ENCODE results near the gene GIPC2.
"Not testable (repeated sequence)": the region's sequence is repeated elsewhere in the genome, so short reads cannot be mapped to it uniquely, and the experiment has no call there.

GIPC2 gene

GRCh38 chr1:78101051-78101450 is 55.3 kb downstream of the GIPC2 start:
- no peak for DNase-seq

- DNase-seq: peak; percentile 40 to 76
Observed at GRCh38 chr1:78101514-78101913, 55.7 kb downstream of the GIPC2 start.

- DNase-seq: peak in 1 of 2 experiments; percentile 20
Observed at GRCh38 chr1:78102082-78102481, 56.3 kb downstream of the GIPC2 start.

- DNase-seq: no peak
Observed at GRCh38 chr1:78102916-78103315, 57.1 kb downstream of the GIPC2 start.

- DNase-seq: no peak
Observed at GRCh38 chr1:78104322-78104721, 58.6 kb downstream of the GIPC2 start.

GRCh38 chr1:78109659-78110058 is 63.9 kb downstream of the GIPC2 start:
- not testable (repeated sequence) for DNase-seq

GRCh38 chr1:78113156-78113916 is 67.6 kb downstream of the GIPC2 start:
- DNase-seq: no peak

GRCh38 chr1:78114034-78114956 is 68.5 kb downstream of the GIPC2 start:
- DNase-seq: peak; percentile 27 to 71

- not testable (repeated sequence) for DNase-seq
Observed at GRCh38 chr1:78120485-78120884, 74.7 kb downstream of the GIPC2 start.

GRCh38 chr1:78121710-78122109 is 75.9 kb downstream of the GIPC2 start:
- DNase-seq: no peak

GRCh38 chr1:78122389-78122788 is 76.6 kb downstream of the GIPC2 start:
- DNase-seq: no peak

GRCh38 chr1:78126506-78126905 is 80.7 kb downstream of the GIPC2 start:
- no peak for DNase-seq

- DNase-seq: no peak
Observed at GRCh38 chr1:78132174-78132947, 86.6 kb downstream of the GIPC2 start.

GRCh38 chr1:78132948-78133322 is 87.2 kb downstream of the GIPC2 start:
- DNase-seq: no peak

GRCh38 chr1:78136680-78137079 is 90.9 kb downstream of the GIPC2 start:
- DNase-seq: no peak

- DNase-seq: no peak
Observed at GRCh38 chr1:78141531-78142231, 95.9 kb downstream of the GIPC2 start.

GRCh38 chr1:78142736-78143135 is 97.0 kb downstream of the GIPC2 start:
- DNase-seq: no peak

GRCh38 chr1:78143152-78143551 is 97.4 kb downstream of the GIPC2 start:
- DNase-seq: no peak

- DNase-seq: no peak
Observed at GRCh38 chr1:78143673-78144072, 97.9 kb downstream of the GIPC2 start.

- peak in 1 of 2 experiments; percentile 59 for DNase-seq
Observed at GRCh38 chr1:78145105-78145580, 99.4 kb downstream of the GIPC2 start.

GRCh38 chr1:78146205-78146771 is 100.5 kb downstream of the GIPC2 start:
- no peak for DNase-seq

- no peak for DNase-seq
Observed at GRCh38 chr1:78147031-78147430, 101.3 kb downstream of the GIPC2 start.

Data from SW 1271 (cell line).